Ascending aorta (tissue), 2 donors: ENCODE data around the gene CST6. TPM values are rescaled to one million over a fixed set of nuclear protein-coding genes. Genes with fewer than 3 reads are reported as not detected.
"Not testable (repeated sequence)": the region's sequence is repeated elsewhere in the genome, so short reads cannot be mapped to it uniquely, and the experiment has no call there.

ENCODE experiments used
- DNase-seq, 2 donors: peaks; one replicate each; pipeline ENCODE4 v3.0.0-alpha.2; 2019; ENCODE audit warnings: low spot score in 2 of 2
- H3K27ac ChIP-seq, 2 donors: fragments of 200-600 bp; sonication (generic); one replicate each; pipeline ENCODE4 v1.5.1; 2016 to 2017; ENCODE audit warnings: mild to moderate bottlenecking in 1 of 2
- H3K27me3 ChIP-seq: fragments of 200-600 bp; sonication (generic); one replicate; pipeline ENCODE4 v1.5.1; 2017
- H3K36me3 ChIP-seq, 2 donors: fragments of 200-600 bp; sonication (generic); one replicate each; pipeline ENCODE4 v1.5.1; 2016
- H3K4me1 ChIP-seq, 2 donors: fragments of 200-600 bp; sonication (generic); one replicate each; pipeline ENCODE4 v1.5.1; 2016 to 2017; ENCODE audit warnings: mild to moderate bottlenecking in 1 of 2
- H3K4me3 ChIP-seq, 2 donors: fragments of 200-600 bp; sonication (generic); one replicate each; pipeline ENCODE4 v1.5.1; 2016 to 2017; ENCODE audit warnings: mild to moderate bottlenecking in 1 of 2
- H3K9me3 ChIP-seq, 2 donors: fragments of 200-600 bp; sonication (generic); one replicate each; pipeline ENCODE4 v1.5.1; 2016
- CTCF ChIP-seq, 3 experiments: fragments of 200-600 bp in 2 of 3; fragments of 450-650 bp in 1 of 3; sonication (generic) in 2 of 3; IDR thresholded peaks; one replicate each; pipeline ENCODE4 v1.5.1; 2016 to 2019; ENCODE audit warnings: antibody characterized with exemption in 3 of 3, mild to moderate bottlenecking in 1 of 3, moderate library complexity in 1 of 3
- intact Hi-C: fragments of 100-400 bp; cut with DNase I; formaldehyde crosslinking; loops from one replicate; pipeline ENCODE4 v1.15.1; 2023
- total RNA-seq: library from RNA; depleted of rRNA; stranded (reverse); fragments of >200 nt; gene quantifications from one replicate; pipeline ENCODE4 v1.1.0, GENCODE V29; 2016

Gene CST6
- total RNA-seq, 1 donor from 2014 or later: 4.4 TPM

- H3K9me3 ChIP-seq: no peaks in the 10 kb centered on the region
- H3K4me1 ChIP-seq: peaks cover 12 to 40% of the 10 kb centered on the region in 2 donors
- TF ChIP-seq CTCF (IDR thresholded peaks at IDR 0.05): no peak
- H3K27me3 ChIP-seq: no peaks in the 10 kb centered on the region
- H3K4me3 ChIP-seq: no peak overlapping the region
- peak overlapping the region in 1 of 2 donors; percentile 73 for H3K27ac ChIP-seq
- intact Hi-C loops: no loop called here
- peaks cover 15 to 31% of the 10 kb centered on the region in 2 donors for H3K36me3 ChIP-seq
- no peak for DNase-seq
These were observed 3.7 kb upstream of the CST6 start for GRCh38 chr11:66008095-66008467.

- intact Hi-C loops: no loop called here
- no peak for TF ChIP-seq CTCF (IDR thresholded peaks at IDR 0.05)
These were observed 3.2 kb upstream of the CST6 start for GRCh38 chr11:66008468-66009101.

GRCh38 chr11:66010036-66010435 is 1.8 kb upstream of the CST6 start:
- H3K9me3 ChIP-seq, intact Hi-C loops, DNase-seq, H3K27me3 ChIP-seq, H3K4me3 ChIP-seq: not testable (repeated sequence)
- peak overlapping the region; percentile 73 to 95 for H3K27ac ChIP-seq
- peaks cover 19 to 44% of the 10 kb centered on the region in 2 donors for H3K4me1 ChIP-seq
- H3K36me3 ChIP-seq: peaks cover 5 to 16% of the 10 kb centered on the region in 2 donors

More at GRCh38 chr11:66008468-66009101, 3.2 kb upstream of the CST6 start:
- no peaks in the 10 kb centered on the region for H3K27me3 ChIP-seq
- H3K36me3 ChIP-seq: peaks cover 15 to 30% of the 10 kb centered on the region in 2 donors
- no peak overlapping the region for H3K4me3 ChIP-seq
- DNase-seq: no peak
- peak overlapping the region; percentile 1 to 73 for H3K27ac ChIP-seq
- H3K9me3 ChIP-seq: no peaks in the 10 kb centered on the region
- H3K4me1 ChIP-seq: peaks cover 16 to 40% of the 10 kb centered on the region in 2 donors

GRCh38 chr11:66011239-66011784 is 496 bp upstream of the CST6 start:
- peak in 1 of 2 donors; percentile 86 for DNase-seq
- H3K4me3 ChIP-seq: peak overlapping the region; percentile 6 to 8

GRCh38 chr11:66012371-66012945 is 650 bp downstream of the CST6 start:
- intact Hi-C loops: no loop called here
- no peaks in the 10 kb centered on the region for H3K27me3 ChIP-seq
- no peak for TF ChIP-seq CTCF (IDR thresholded peaks at IDR 0.05)
- no peaks in the 10 kb centered on the region for H3K9me3 ChIP-seq
- peaks cover 27 to 63% of the 10 kb centered on the region in 2 donors for H3K4me1 ChIP-seq
- no peaks in the 10 kb centered on the region for H3K36me3 ChIP-seq
- DNase-seq: no peak
- H3K4me3 ChIP-seq: peak overlapping the region in 1 of 2 donors; percentile 6
- peak overlapping the region; percentile 94 to 95 for H3K27ac ChIP-seq

More at GRCh38 chr11:66011239-66011784, 496 bp upstream of the CST6 start:
- intact Hi-C loops: no loop called here
- Histone ChIP-seq H3K36me3 (peaks cover 0 to 3% of the 10 kb centered on the region in 2 donors), H3K4me1 (peaks cover 25 to 53% of the 10 kb centered on the region in 2 donors), H3K9me3 (no peaks in the 10 kb centered on the region), H3K27me3 (no peaks in the 10 kb centered on the region), H3K27ac (peak overlapping the region; percentile 94 to 95)
- TF ChIP-seq CTCF (IDR thresholded peaks at IDR 0.05): no peak
